Measurements from ENCODE around the gene DNASE2B.
A peak's percentile ranks its signal among the peaks of the same experiment; 100 is the strongest.
"Not testable (repeated sequence)": the region's sequence is repeated elsewhere in the genome, so short reads cannot be mapped to it uniquely, and the experiment has no call there.

Gene DNASE2B

DNA sequence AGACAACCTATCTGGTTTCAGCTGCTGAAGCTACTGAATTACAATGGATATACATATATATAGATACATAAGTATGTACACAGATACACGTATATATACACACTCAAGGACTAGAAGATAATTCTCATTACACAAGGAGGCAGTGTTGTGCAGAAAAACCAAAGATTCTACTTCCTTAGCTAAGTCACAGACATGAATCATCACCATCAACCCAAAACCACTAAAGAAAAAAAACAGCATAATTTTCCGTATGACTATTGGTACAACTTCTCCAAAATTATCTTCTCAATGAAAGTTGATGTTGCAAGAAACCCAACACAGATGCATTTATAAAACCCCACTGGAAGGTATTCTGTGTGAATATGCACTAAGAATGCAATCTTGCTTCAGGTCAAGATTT lies 44.0 kb downstream of the DNASE2B start:
- TF ChIP-seq, protein P1, sequence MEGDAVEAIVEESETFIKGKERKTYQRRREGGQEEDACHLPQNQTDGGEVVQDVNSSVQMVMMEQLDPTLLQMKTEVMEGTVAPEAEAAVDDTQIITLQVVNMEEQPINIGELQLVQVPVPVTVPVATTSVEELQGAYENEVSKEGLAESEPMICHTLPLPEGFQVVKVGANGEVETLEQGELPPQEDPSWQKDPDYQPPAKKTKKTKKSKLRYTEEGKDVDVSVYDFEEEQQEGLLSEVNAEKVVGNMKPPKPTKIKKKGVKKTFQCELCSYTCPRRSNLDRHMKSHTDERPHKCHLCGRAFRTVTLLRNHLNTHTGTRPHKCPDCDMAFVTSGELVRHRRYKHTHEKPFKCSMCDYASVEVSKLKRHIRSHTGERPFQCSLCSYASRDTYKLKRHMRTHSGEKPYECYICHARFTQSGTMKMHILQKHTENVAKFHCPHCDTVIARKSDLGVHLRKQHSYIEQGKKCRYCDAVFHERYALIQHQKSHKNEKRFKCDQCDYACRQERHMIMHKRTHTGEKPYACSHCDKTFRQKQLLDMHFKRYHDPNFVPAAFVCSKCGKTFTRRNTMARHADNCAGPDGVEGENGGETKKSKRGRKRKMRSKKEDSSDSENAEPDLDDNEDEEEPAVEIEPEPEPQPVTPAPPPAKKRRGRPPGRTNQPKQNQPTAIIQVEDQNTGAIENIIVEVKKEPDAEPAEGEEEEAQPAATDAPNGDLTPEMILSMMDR (IDR thresholded peaks at IDR 0.05; ENCODE audit: unreplicated experiment in 3 of 3): peak in 2 of 3 experiments; percentile 24 to 37
- Mint-ChIP-seq H3K9me3 (peaks cover 19% of the 10 kb centered on the region), H3K27me3 (ENCODE audit: low read depth) (no peaks in the 10 kb centered on the region), H3K27ac (no peak overlapping the region), H3K4me1 (no peaks in the 10 kb centered on the region), H3K36me3 (ENCODE audit: low read depth) (no peaks in the 10 kb centered on the region), H3K4me3 (no peak overlapping the region)

DNA sequence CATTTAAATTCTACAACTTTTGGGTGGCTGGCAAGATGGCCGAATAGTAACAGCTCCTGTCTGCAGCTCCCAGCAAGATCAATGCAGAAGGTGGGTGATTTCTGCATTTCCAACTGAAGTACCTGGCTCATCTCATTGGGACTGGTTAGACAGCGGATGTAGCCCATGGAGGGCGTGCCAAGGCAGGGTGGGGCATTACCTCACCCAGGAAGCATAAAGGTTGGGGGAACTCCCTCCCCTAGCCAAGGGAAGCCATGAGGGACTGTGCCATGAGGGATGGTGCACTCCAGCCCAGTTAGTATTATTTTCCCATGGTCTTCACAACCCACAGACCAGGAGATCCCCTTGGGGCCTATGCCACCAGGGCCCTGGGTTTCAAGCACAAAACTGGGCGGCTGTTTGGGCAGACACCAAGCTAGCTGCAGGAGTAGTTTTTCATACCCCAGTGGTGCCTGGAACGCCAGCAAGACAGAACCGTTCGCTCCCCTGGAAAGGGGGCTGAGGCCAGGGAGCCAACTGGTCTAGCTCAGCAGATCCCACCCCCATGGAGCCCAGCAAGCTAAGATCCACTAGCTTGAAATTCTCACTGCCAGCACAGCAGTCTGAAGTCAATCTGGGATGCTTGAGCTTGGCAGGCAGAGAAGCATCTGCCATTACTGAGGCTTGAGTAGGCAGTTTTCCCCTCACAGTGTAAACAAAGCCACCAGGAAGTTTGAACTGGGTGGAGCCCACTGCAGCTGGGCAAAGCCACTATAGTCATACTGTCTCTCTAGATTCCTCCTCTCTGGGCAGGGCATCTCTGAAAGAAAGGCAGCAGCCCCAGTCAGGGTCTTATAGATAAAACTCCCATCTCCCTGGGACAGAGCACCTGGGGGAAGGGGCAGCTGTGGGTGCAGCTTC lies 44.7 kb downstream of the DNASE2B start:
- not testable (repeated sequence) for H3K27me3 Mint-ChIP-seq (ENCODE audit: low read depth); H3K36me3 Mint-ChIP-seq (ENCODE audit: low read depth); H3K4me3 Mint-ChIP-seq; H3K27ac Mint-ChIP-seq; H3K4me1 Mint-ChIP-seq
- H3K9me3 Mint-ChIP-seq: peaks cover 20% of the 10 kb centered on the region

DNA sequence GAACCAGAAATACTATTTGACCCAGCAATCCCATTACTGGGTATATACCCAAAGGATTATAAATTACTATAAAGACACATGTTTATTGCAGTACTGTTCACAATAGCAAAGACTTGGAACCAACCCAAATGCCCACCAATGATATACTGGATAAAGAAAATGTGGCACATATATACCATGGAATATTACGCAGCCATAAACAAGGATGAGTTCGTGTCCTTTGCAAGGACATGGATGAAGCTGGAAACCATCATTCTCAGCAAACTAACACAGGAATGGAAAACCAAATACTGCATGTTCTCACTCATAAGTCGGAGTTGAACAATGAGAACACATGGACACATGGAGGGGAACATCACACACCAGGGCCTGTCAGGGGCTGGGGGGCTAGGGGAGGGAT lies 50.4 kb downstream of the DNASE2B start:
- not testable (repeated sequence) for H3K4me3 Mint-ChIP-seq; H3K4me1 Mint-ChIP-seq; H3K36me3 Mint-ChIP-seq (ENCODE audit: low read depth); H3K27me3 Mint-ChIP-seq (ENCODE audit: low read depth); H3K27ac Mint-ChIP-seq
- H3K9me3 Mint-ChIP-seq: peaks cover 20% of the 10 kb centered on the region

DNA sequence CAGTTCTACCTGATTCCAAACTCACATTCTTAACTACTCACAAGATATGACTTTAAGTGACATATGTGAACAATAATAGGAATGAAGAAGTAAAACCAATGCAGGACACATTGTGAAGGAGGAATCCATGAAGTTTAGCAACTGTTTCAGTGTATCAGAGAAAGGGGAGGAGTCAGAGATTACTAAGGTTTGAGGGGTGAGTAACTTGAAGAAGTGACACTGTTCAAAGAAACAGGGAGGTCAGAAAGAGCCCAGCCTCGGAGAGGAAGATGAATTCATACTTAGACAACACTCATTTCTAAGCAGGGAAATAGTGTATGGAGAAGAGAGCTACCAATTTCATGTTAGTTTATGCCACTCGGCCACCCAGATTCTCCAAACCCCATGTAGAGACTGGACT lies 52.6 kb downstream of the DNASE2B start:
- Mint-ChIP-seq H3K4me3 (no peak overlapping the region), H3K9me3 (peaks cover 12% of the 10 kb centered on the region), H3K27ac (no peak overlapping the region), H3K4me1 (no peaks in the 10 kb centered on the region), H3K36me3 (ENCODE audit: low read depth) (no peaks in the 10 kb centered on the region), H3K27me3 (ENCODE audit: low read depth) (peaks cover 14% of the 10 kb centered on the region)
- TF ChIP-seq, protein P1 (IDR thresholded peaks at IDR 0.05; ENCODE audit: unreplicated experiment in 3 of 3): no peak

DNA sequence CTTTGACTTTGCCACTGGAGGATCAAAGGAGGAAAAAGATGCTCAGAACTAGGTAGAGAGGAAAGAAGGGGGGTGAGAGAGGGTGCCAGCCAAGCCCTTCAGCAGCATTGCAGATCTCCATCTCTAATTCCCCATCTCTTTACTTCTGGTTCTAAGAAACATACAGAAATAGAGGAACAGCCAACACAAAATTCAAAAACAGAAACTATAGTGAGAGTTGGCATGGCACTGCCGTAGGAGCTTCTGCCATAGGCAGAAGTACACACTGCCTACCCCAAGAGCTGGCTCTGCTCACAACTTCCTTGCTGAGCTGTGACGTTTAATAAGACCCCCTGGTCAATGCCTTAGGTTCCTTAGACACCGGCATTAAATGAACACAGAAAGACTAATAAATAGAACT lies 54.2 kb downstream of the DNASE2B start:
- Mint-ChIP-seq H3K9me3 (no peaks in the 10 kb centered on the region), H3K27ac (no peak overlapping the region), H3K27me3 (ENCODE audit: low read depth) (peaks cover 25% of the 10 kb centered on the region), H3K4me3 (no peak overlapping the region), H3K4me1 (no peaks in the 10 kb centered on the region), H3K36me3 (ENCODE audit: low read depth) (no peaks in the 10 kb centered on the region)
- TF ChIP-seq, protein P1 (IDR thresholded peaks at IDR 0.05; ENCODE audit: unreplicated experiment in 3 of 3): no peak

DNA sequence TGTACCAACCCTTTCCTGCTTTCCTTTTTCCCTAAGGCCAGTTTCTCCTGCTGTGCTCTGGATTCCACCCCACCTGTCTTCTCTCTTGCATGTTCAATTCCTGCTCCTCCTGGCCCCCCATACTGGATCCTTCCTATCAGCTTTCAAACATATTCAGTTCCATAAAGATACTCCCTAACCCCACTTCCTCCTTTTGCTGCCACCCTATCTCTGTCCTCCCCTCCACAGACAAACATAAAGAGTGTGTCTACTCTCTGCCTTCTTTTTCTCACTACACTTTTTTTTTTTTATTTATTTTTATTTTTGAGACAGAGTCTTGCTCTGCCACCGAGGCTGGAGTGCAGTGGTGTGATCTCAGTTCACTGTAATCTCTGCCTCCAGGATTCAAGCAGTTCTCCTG lies 63.8 kb downstream of the DNASE2B start:
- Mint-ChIP-seq H3K27ac (no peak overlapping the region), H3K4me3 (no peak overlapping the region), H3K27me3 (ENCODE audit: low read depth) (peaks cover 31% of the 10 kb centered on the region), H3K9me3 (no peaks in the 10 kb centered on the region), H3K4me1 (no peaks in the 10 kb centered on the region), H3K36me3 (ENCODE audit: low read depth) (no peaks in the 10 kb centered on the region)
- TF ChIP-seq, protein P1 (IDR thresholded peaks at IDR 0.05; ENCODE audit: unreplicated experiment in 3 of 3): no peak
